Activated CD4-positive, alpha-beta T cell treated with anti-CD3 and anti-CD28 coated beads for 24 hours (primary cell): ENCODE measurements around the gene DPF3.

ENCODE experiments used
- DNase-seq, 2 donors: peaks; one replicate each; pipeline ENCODE4 v3.0.0-alpha.2; 2020; ENCODE audit warnings: low read depth in 2 of 2

The DPF3 gene

DNA sequence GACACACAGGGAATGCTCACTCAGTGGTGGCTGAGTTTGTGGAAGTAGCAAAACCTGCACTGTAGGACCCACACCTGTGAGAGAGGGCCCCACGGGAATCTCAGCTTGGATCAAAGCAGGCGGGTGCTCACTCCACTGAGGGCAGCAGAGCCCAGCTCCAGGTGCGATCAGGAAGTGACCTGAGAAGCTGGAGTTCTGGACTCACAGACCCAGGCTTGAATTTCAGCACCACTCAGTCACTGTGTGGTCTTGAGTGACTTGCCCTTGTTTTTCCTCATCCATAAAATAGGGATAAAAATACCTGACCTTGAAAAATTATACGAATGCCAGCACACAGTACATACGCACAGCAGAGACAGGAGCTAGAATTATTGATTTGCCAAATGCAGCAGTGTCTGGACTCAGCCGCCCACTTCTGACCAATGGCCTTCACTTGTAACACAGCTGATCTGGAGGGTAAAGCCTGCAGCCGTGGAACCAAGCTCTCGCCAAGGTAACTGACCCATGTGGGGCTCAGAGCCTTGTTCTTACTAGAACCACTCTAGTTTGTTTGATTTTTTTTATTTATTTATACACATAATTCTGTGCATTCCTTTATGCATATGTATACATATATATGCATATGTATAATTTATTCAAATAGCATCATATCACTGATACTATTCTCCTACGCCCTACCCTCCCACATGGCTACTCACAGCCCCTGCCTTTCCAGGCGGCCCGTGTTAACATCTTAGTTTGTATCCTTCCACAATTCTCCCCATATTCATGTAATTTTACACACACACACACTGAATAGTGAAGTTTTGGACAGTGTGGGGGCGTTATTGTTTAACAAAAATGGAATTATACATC, 53.9 kb downstream of the DPF3 start:
- DNase-seq: no peak

GRCh38 chr14:72839351-72839750, 54.5 kb downstream of the DPF3 start:
- DNase-seq: no peak

DNA sequence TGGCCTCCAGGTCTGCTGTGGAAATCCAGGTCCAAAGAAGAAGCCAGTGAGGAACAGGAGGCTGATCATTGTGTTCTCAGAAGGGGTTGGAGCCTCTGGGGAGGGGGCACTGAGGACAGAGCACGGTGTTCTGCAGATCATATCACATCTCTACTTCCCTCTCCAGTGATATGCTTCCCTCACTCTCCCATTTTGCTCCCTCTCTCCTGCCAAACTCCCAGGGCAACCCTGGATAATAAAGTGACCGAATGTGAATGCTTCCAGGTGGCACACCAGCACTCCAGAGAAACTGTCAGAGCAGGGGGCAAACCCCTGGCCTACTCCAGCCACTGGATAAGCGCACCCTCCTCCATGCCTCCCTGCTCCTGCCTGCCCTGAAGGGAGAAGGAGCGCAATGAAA, 57.8 kb downstream of the DPF3 start:
- DNase-seq: no peak

GRCh38 chr14:72833174-72833573, 60.7 kb downstream of the DPF3 start:
- no peak for DNase-seq

GRCh38 chr14:72830786-72831594, 62.9 kb downstream of the DPF3 start:
- no peak for DNase-seq

- DNase-seq: no peak
Measured at GRCh38 chr14:72830356-72830755, 63.5 kb downstream of the DPF3 start.

DNA sequence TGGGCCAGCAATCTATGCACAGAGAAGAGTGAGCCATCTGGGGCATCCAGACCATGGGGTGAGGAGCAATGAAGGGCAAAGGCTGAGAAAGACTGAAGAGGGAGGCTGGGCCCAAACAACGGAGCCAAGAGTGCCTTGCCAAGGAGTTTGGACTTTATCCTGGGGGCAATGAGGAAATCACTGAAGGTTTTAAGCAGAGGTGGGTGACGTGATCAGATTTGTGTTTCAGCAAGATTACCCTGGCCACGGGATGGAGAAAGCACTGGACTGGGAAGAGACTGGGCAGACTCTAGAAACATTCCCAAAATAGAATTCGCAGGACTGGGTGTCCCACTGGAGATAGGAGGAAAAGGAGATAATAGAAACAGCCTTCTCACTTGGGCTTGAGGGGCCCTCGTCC, 65.3 kb downstream of the DPF3 start:
- no peak for DNase-seq

- DNase-seq: no peak
Measured at GRCh38 chr14:72826039-72826438, 67.9 kb downstream of the DPF3 start.

DNA sequence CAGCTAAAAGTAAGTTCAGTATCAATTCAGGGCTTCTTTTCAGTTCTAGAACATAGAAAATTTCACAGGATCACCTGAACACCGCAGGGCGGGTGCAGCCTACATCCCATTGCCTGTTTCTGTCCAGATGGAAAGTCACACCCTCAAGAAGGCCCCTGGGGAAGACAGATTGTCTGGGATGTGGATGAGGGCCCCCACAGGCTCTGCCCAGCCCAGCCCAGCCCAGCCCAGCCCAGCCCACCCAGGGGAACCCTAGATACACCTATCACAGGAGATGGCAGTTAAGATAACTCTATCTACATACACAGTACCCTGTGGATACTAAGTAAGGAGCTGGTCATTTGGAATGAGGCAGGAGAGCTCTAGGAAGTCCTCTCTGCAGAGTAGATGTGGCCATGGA, 68.4 kb downstream of the DPF3 start:
- no peak for DNase-seq

DNA sequence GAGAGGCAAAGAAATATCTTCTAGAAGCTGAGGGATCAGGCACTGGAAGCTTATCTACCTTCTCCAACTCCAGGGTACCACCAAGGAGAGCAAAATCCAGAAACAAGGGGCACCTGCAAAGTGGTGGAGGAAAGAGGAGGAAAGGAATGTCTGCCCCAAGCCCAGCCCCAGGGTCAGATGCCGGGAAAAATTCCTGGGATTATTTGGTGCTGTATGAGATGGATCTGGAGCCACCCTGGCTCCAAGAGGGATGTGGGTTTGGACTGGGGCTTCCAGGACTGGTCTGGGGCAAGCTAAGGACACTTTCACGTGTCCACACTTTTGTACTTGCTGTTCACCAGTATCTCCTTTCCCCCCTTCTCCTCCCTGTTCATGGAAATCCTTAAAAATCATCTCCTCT, 69.8 kb downstream of the DPF3 start:
- no peak for DNase-seq

DNA sequence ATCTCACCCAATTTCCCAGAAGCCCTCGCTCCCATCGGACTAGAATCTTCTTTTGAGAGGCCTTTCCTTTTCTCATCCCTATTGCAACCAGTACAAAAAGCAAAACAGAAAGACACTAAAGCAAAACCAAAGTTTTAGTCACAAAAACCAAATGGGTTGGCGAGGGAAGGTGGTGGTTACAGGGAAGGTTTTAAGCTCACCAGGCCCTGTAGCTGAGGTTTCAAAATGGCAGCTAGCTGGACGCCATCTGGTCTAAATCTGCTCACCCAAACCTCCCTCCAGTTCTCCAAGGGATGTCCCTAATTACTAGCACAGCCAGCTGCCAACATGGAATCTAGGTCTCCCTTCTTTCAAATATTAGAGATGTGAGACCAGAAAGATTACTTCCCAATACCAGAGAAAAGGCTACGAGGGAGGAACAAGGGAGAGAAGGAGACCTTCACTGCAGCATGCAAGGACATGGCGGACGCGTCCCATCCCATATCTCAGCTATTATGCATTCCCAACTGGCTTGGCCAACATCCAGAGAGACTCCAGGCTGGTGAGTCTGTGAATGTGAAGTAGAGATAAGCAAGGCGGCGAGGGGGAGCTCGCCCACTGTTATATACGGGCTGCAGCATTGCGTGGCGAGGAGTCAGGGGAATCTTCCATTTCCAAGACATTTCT, 70.8 kb downstream of the DPF3 start:
- no peak for DNase-seq

DNA sequence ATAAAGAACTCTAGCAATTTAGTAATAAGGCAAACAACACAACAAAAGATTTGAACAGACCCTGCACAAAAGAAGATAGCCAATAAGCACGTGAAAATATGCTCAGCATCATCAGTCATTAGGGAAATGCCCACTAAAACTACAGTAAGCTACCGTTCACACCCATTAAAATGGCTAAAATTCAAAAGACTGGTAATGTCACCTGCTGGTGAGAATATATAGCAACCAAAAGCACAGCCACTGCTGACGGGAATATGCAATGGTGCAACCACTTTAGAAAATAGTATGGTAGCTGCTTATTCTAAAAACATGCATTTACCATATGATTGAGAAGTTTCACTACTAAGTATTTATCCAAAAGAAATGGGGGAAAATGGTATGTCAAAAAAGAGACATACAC, 74.9 kb downstream of the DPF3 start:
- no peak for DNase-seq

- DNase-seq: no peak
Measured at GRCh38 chr14:72816287-72816686, 77.6 kb downstream of the DPF3 start.

GRCh38 chr14:72815430-72815829, 78.5 kb downstream of the DPF3 start:
- DNase-seq: no peak

GRCh38 chr14:72812292-72812851, 81.5 kb downstream of the DPF3 start:
- DNase-seq: no peak

GRCh38 chr14:72810201-72810600, 83.7 kb downstream of the DPF3 start:
- peak; percentile 31 to 35 for DNase-seq

DNA sequence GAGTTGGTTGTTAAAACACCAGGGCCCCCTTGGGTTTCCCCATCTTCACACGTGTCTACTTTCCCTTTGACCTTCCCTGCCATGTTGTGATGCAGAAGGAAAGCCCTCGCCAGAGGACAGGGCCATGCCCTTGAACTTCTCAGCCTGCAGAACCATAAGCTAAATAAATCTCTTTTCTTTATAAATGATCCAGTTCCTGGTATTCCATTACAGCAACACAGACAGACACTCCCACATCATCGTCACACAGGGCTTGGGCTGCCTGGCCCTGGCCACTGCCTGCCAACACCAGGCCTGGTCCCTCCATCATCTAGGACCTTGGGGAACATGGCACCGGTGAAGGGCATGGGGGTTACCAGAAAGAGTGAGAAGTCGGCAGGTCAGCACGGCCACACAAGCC, 84.8 kb downstream of the DPF3 start:
- DNase-seq: no peak

DNA sequence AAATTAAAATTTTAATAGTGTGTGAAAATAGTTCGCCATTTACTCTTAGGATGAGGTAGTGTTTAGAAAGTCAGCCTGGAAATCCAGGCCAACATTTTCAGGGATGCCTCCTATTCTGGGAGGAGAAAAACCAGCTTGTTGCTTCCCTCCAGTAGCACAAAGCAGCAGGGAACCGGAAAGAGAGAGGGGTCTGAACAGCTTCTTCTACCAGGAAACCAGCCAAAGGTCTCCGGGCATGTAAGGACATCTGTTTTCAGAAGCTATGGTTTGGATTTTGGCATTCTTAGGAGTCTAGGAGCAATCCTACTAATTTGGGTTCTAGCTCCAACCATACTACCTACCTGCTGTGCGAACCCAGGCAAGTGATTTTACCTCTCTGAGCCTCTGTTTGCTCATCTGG, 85.3 kb downstream of the DPF3 start:
- no peak for DNase-seq

DNA sequence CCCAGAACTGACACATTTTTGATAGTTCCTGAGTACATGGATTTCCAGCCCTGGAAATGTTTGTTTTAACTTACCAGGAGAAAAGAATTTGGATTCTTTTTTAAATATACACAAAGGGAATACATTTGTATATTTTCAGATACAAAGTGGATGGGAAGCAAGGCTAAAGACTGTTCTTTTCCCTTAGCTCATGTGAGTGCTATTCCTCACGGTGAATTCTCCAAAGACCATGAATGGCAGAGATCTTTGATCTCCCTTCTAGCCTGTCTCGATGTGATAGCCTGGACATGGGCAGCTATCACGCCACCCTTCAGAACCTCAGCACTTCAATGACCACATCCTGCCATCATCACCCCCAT, 91.3 kb downstream of the DPF3 start:
- DNase-seq: no peak

DNA sequence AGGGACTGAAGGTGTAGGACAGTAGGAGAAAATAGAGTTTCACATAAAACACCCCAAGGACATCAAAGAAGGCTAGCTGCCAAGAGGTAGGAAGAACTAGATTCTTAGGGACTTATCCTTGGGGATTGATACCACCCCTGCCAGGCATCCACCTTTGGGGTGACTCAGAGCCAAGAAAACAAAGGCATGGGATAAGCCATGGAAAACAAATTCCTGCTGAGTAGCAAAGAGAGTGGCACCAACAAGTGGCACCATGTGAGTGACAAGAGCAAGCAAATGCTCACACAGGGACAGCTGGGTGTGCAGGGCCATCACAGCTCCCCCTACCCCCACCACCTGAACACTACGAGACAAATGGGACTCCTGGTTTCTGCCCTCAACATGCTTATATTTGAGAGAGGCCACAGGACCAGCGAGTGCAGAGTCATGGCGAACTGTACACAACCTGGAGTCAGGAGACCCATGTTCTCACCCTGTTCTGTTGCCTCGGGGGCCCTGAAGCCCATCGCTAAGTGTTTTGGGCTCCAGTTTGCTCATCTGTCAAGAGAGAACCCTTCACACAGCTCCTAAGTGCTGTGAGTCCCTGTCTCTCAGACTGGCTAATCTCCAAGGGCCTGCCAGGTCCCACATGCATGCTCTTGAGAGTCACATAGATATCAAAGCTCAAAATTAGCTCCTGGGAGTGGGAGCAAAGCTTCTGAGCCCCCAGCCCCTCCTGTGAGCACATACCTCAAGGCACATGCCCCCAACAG, 91.9 kb downstream of the DPF3 start:
- DNase-seq: no peak

DNA sequence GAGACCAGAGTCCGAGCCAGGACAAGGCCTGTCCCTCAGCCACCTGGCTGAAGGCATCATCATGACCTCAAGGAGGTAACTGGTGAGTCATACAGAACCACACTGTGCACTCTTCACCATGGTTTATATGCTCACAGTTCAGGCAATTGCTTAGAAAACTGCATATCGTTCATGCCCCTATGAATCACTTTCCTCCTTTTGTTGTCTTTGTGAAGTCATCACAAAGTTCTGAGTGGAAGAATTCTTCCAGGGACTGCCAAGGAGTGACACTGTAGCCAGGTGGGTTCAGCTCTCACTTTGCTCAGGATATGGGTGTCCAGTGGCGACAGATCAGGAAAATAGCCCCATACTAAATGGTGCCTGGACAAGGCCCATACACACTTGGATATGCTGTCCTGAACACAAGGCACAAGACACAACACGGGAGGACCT, 92.5 kb downstream of the DPF3 start:
- DNase-seq: no peak
